WTC11 (cell line): ENCODE data around the gene HES6. TPM values are rescaled to one million over a fixed set of nuclear protein-coding genes. Genes with fewer than 3 reads are reported as not detected.

Experiments used
- ATAC-seq: fragments of 200-7000 bp; cut with Tn5 transposase; 2 replicates; pipeline ENCODE4 v1.10.0; 2021; ENCODE audit warnings: mild to moderate bottlenecking, moderate library complexity
- CTCF ChIA-PET: fragments of 300-600 bp; sonication (Branson Sonifier 250); formaldehyde crosslinking; loops from one replicate; lab custom pipeline; 2021; ENCODE audit warnings: antibody characterized with exemption; lab: Charles Lee
- POLR2A ChIA-PET: fragments of 350-600 bp; sonication (Branson Sonifier 250); formaldehyde crosslinking; loops from one replicate; lab custom pipeline; 2021; ENCODE audit warnings: antibody characterized with exemption; lab: Charles Lee
- DNase-seq: peaks from one replicate; pipeline ENCODE4 v3.0.0; 2021; ENCODE audit warnings: low spot score
- H3K27ac Mint-ChIP-seq: 2 replicates; pipeline ENCODE4 v1.8.0; 2021; ENCODE audit warnings: mixed read lengths
- H3K27me3 Mint-ChIP-seq: 2 replicates; pipeline ENCODE4 v1.8.0; 2021; ENCODE audit warnings: low read depth, mild to moderate bottlenecking, moderate library complexity, mixed read lengths
- H3K36me3 Mint-ChIP-seq: 2 replicates; pipeline ENCODE4 v1.8.0; 2021; ENCODE audit warnings: mixed read lengths
- H3K4me1 Mint-ChIP-seq: 2 replicates; pipeline ENCODE4 v1.8.0; 2022; ENCODE audit warnings: mixed read lengths
- H3K4me3 Mint-ChIP-seq: 2 replicates; pipeline ENCODE4 v1.8.0; 2021; ENCODE audit warnings: mild to moderate bottlenecking, moderate library complexity, mixed read lengths
- H3K9me3 Mint-ChIP-seq: 2 replicates; pipeline ENCODE4 v1.8.0; 2021; ENCODE audit warnings: mixed read lengths
- CREM ChIP-seq: sonication (generic); formaldehyde crosslinking; IDR thresholded peaks from 2 replicates; pipeline ENCODE4 v1.8.1; 2022; ENCODE audit warnings: mild to moderate bottlenecking, missing genetic modification reagents, moderate library complexity
- CTCF ChIP-seq: fragments of 200-600 bp; IDR thresholded peaks from 2 replicates; pipeline ENCODE4 v1.8.0; 2022; ENCODE audit warnings: antibody characterized with exemption
- EMX1 ChIP-seq: fragments of 250-450 bp; sonication (Bioruptor Pico); IDR thresholded peaks from 2 replicates; pipeline ENCODE4 v1.8.0; 2021; ENCODE audit warnings: mild to moderate bottlenecking
- FOXK1 ChIP-seq: sonication (generic); formaldehyde crosslinking; IDR thresholded peaks from 2 replicates; pipeline ENCODE4 v1.8.0; 2022; ENCODE audit warnings: mild to moderate bottlenecking, moderate library complexity, missing genetic modification reagents
- GRHL2 ChIP-seq: fragments of 250-450 bp; sonication (Bioruptor Pico); IDR thresholded peaks from 2 replicates; pipeline ENCODE4 v1.8.0; 2022; ENCODE audit warnings: mild to moderate bottlenecking, moderate library complexity; ENCODE audit not compliant: insufficient replicate concordance, severe bottlenecking
- NFATC4 ChIP-seq: fragments of 250-450 bp; sonication (Bioruptor Pico); IDR thresholded peaks from 2 replicates; pipeline ENCODE4 v1.9.0; 2021; ENCODE audit warnings: mild to moderate bottlenecking
- NR2C2 ChIP-seq: sonication (generic); formaldehyde crosslinking; IDR thresholded peaks from 2 replicates; pipeline ENCODE4 v1.8.0; 2022; ENCODE audit warnings: mild to moderate bottlenecking, missing genetic modification reagents
- SMAD4 ChIP-seq: sonication (generic); formaldehyde crosslinking; IDR thresholded peaks from 2 replicates; pipeline ENCODE4 v1.8.0; 2022; ENCODE audit warnings: mild to moderate bottlenecking, missing genetic modification reagents
- SOX15 ChIP-seq: fragments of 250-450 bp; sonication (Bioruptor Pico); IDR thresholded peaks from 2 replicates; pipeline ENCODE4 v1.9.0; 2021; ENCODE audit warnings: mild to moderate bottlenecking
- ZMAT4 ChIP-seq: fragments of 250-450 bp; sonication (Bioruptor Pico); IDR thresholded peaks from 2 replicates; pipeline ENCODE4 v1.9.0; 2021; ENCODE audit warnings: mild to moderate bottlenecking
- ZNF138 ChIP-seq: sonication (generic); formaldehyde crosslinking; conservative IDR thresholded peaks from 2 replicates; pipeline ENCODE4 v1.8.1; 2022; ENCODE audit warnings: mild to moderate bottlenecking, moderate library complexity, missing genetic modification reagents
- ZNF263 ChIP-seq: sonication (generic); formaldehyde crosslinking; IDR thresholded peaks from 2 replicates; pipeline ENCODE4 v1.8.1; 2022; ENCODE audit warnings: low read depth, mild to moderate bottlenecking, moderate library complexity, missing genetic modification reagents
- ZNF416 ChIP-seq: fragments of 250-450 bp; sonication (Bioruptor Pico); IDR thresholded peaks from 2 replicates; pipeline ENCODE4 v1.9.0; 2021; ENCODE audit warnings: mild to moderate bottlenecking, inconsistent platforms
- ZNF532 ChIP-seq: fragments of 250-450 bp; sonication (Bioruptor Pico); IDR thresholded peaks from 2 replicates; pipeline ENCODE4 v1.9.0; 2021; ENCODE audit warnings: mild to moderate bottlenecking, borderline replicate concordance
- ZNF671 ChIP-seq: fragments of 250-450 bp; sonication (Bioruptor Pico); IDR thresholded peaks from 2 replicates; pipeline ENCODE4 v1.8.0; 2021; ENCODE audit warnings: mild to moderate bottlenecking
- total RNA-seq: library from RNA; stranded (reverse); gene quantifications from 3 replicates; pipeline ENCODE4 v1.2.3, GENCODE V29; 2021
- TF ChIP-seq, protein P1 (sequence below): sonication (generic); formaldehyde crosslinking; IDR thresholded peaks from 2 replicates; pipeline ENCODE4 v1.8.0; 2022; ENCODE audit warnings: mild to moderate bottlenecking, missing genetic modification reagents
- TF ChIP-seq, protein P2 (sequence below): fragments of 250-450 bp; sonication (Bioruptor Pico); IDR thresholded peaks from 2 replicates; pipeline ENCODE4 v1.9.0; 2021; ENCODE audit warnings: mild to moderate bottlenecking
- TF ChIP-seq, protein P3 (sequence below): sonication (generic); formaldehyde crosslinking; IDR thresholded peaks from 2 replicates; pipeline ENCODE4 v1.8.1; 2022; ENCODE audit warnings: low read depth, missing genetic modification reagents, borderline replicate concordance
- TF ChIP-seq, protein P4 (sequence below): sonication (generic); formaldehyde crosslinking; IDR thresholded peaks from 2 replicates; pipeline ENCODE4 v1.8.0; 2022; ENCODE audit warnings: mild to moderate bottlenecking, missing genetic modification reagents

The HES6 gene
- total RNA-seq, 1 experiment from 2014 or later, result 52.1 TPM

DNA sequence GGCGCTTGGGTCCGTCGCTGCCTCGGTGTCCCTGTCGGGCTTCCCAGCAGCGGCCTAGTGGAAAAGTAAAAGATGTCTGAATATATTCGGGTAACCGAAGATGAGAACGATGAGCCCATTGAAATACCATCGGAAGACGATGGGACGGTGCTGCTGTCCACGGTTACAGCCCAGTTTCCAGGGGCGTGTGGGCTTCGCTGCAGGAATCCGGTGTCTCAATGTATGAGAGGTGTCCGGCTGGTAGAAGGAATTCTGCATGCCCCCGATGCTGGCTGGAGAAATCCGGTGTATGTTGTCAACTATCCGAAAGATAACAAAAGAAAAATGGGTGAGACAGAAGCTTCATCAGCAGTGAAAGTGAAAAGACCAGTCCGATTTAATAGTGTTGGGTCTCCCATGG lies 8.0 kb downstream of the HES6 start:
- no peak overlapping the region for H3K27ac Mint-ChIP-seq
- TF ChIP-seq, protein P1, sequence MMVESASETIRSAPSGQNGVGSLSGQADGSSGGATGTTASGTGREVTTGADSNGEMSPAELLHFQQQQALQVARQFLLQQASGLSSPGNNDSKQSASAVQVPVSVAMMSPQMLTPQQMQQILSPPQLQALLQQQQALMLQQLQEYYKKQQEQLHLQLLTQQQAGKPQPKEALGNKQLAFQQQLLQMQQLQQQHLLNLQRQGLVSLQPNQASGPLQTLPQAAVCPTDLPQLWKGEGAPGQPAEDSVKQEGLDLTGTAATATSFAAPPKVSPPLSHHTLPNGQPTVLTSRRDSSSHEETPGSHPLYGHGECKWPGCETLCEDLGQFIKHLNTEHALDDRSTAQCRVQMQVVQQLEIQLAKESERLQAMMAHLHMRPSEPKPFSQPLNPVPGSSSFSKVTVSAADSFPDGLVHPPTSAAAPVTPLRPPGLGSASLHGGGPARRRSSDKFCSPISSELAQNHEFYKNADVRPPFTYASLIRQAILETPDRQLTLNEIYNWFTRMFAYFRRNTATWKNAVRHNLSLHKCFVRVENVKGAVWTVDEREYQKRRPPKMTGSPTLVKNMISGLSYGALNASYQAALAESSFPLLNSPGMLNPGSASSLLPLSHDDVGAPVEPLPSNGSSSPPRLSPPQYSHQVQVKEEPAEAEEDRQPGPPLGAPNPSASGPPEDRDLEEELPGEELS, result no peak
- TF ChIP-seq, protein P2, sequence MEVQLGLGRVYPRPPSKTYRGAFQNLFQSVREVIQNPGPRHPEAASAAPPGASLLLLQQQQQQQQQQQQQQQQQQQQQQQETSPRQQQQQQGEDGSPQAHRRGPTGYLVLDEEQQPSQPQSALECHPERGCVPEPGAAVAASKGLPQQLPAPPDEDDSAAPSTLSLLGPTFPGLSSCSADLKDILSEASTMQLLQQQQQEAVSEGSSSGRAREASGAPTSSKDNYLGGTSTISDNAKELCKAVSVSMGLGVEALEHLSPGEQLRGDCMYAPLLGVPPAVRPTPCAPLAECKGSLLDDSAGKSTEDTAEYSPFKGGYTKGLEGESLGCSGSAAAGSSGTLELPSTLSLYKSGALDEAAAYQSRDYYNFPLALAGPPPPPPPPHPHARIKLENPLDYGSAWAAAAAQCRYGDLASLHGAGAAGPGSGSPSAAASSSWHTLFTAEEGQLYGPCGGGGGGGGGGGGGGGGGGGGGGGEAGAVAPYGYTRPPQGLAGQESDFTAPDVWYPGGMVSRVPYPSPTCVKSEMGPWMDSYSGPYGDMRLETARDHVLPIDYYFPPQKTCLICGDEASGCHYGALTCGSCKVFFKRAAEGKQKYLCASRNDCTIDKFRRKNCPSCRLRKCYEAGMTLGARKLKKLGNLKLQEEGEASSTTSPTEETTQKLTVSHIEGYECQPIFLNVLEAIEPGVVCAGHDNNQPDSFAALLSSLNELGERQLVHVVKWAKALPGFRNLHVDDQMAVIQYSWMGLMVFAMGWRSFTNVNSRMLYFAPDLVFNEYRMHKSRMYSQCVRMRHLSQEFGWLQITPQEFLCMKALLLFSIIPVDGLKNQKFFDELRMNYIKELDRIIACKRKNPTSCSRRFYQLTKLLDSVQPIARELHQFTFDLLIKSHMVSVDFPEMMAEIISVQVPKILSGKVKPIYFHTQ (CRISPR knock-in tag), result no peak
- TF ChIP-seq ZNF671 (CRISPR knock-in tag) (no peak), SMAD4 (CRISPR knock-in tag) (no peak), NFATC4 (CRISPR knock-in tag) (no peak), FOXK1 (CRISPR knock-in tag) (no peak), CREM (CRISPR knock-in tag) (no peak), ZNF138 (CRISPR knock-in tag) (no peak), GRHL2 (no peak), ZNF416 (CRISPR knock-in tag) (no peak), ZNF263 (no peak), ZNF532 (no peak), EMX1 (CRISPR knock-in tag) (no peak), NR2C2 (CRISPR knock-in tag) (no peak), ZMAT4 (CRISPR knock-in tag) (no peak), SOX15 (CRISPR knock-in tag) (no peak), CTCF (no peak)
- TF ChIP-seq, protein P3, sequence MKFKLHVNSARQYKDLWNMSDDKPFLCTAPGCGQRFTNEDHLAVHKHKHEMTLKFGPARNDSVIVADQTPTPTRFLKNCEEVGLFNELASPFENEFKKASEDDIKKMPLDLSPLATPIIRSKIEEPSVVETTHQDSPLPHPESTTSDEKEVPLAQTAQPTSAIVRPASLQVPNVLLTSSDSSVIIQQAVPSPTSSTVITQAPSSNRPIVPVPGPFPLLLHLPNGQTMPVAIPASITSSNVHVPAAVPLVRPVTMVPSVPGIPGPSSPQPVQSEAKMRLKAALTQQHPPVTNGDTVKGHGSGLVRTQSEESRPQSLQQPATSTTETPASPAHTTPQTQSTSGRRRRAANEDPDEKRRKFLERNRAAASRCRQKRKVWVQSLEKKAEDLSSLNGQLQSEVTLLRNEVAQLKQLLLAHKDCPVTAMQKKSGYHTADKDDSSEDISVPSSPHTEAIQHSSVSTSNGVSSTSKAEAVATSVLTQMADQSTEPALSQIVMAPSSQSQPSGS (CRISPR knock-in tag), result no peak
- TF ChIP-seq, protein P4, sequence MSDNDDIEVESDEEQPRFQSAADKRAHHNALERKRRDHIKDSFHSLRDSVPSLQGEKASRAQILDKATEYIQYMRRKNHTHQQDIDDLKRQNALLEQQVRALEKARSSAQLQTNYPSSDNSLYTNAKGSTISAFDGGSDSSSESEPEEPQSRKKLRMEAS (CRISPR knock-in tag), result no peak
- TF ChIP-seq, all 79 proteins: peak for 0
- Mint-ChIP-seq H3K27me3 (peaks cover 79% of the 10 kb centered on the region), H3K36me3 (no peaks in the 10 kb centered on the region), H3K4me1 (peaks cover 14% of the 10 kb centered on the region), H3K9me3 (peaks cover 9% of the 10 kb centered on the region), H3K4me3 (peak overlapping the region; percentile 84)
- CTCF ChIA-PET, result interaction anchor here (1.7 kb wide), 1 partner anchor 31 kb away, joined by 9 read pairs; no protein-coding TSS in a partner anchor
- DNase-seq, result no peak
- POLR2A ChIA-PET, result interaction anchor here (1.0 kb wide), 1 partner anchor 9 kb away, joined by 3 read pairs; no protein-coding TSS in a partner anchor
- ATAC-seq, result no peak
